IMR-90 (cell line): ENCODE measurements around the gene GABRE. TPM values are rescaled to one million over a fixed set of nuclear protein-coding genes. Genes with fewer than 3 reads are reported as not detected.

ENCODE experiments used
- ATAC-seq: fragments of 200-7000 bp; cut with Tn5 transposase; 2 replicates; pipeline ENCODE4 v1.9.1; 2020; ENCODE audit warnings: low read depth, mild to moderate bottlenecking, moderate library complexity
- BruUV-seq: library from RNA; stranded (reverse); fragments of 400-500 nt; replicated peaks from 2 replicates; lab custom pipeline; 2021; lab: Mats Ljungman, UMichigan
- CTCF ChIA-PET: fragments of 300-600 bp; formaldehyde crosslinking; extraction: SDS; loops from one replicate; lab custom pipeline; 2021; ENCODE audit warnings: antibody characterized with exemption; lab: Yijun Ruan, JAX
- POLR2A ChIA-PET: fragments of 300-600 bp; sonication (Branson Sonifier 250); formaldehyde crosslinking; loops from one replicate; lab custom pipeline; 2022; ENCODE audit warnings: antibody characterized with exemption; ENCODE audit not compliant: unreplicated experiment; lab: Charles Lee
- DNase-seq: peaks from one replicate; pipeline ENCODE4 v3.0.0; 2013
- H2AFZ ChIP-seq: replicated peaks from 2 replicates; pipeline ENCODE3; 2013; ENCODE audit warnings: low read length, mild to moderate bottlenecking; ENCODE audit not compliant: poor library complexity
- H2AK5ac ChIP-seq: 2 replicates; pipeline ENCODE4 v1.6.1; 2013; ENCODE audit warnings: low read depth, low read length, inconsistent platforms
- H2AK9ac ChIP-seq: replicated peaks from 2 replicates; pipeline ENCODE3; 2013; ENCODE audit warnings: mild to moderate bottlenecking, low read depth, low read length, moderate library complexity; ENCODE audit not compliant: poor library complexity
- H2BK120ac ChIP-seq: 2 replicates; pipeline ENCODE4 v1.6.1; 2013; ENCODE audit warnings: low read depth, low read length, inconsistent platforms
- H2BK15ac ChIP-seq: 3 replicates; pipeline ENCODE4 v1.6.1; 2013; ENCODE audit warnings: low read depth, low read length, inconsistent platforms
- H2BK20ac ChIP-seq: 2 replicates; pipeline ENCODE4 v1.6.1; 2013; ENCODE audit warnings: low read depth, mild to moderate bottlenecking, inconsistent platforms, low read length, moderate library complexity
- H2BK5ac ChIP-seq: 2 replicates; pipeline ENCODE4 v1.6.1; 2013; ENCODE audit warnings: mild to moderate bottlenecking, low read depth, low read length, inconsistent platforms; ENCODE audit not compliant: poor library complexity, severe bottlenecking
- H3K14ac ChIP-seq: replicated peaks from 2 replicates; pipeline ENCODE4 v1.6.1; 2013; ENCODE audit warnings: low read depth, low read length, inconsistent platforms
- H3K18ac ChIP-seq: 2 replicates; pipeline ENCODE4 v1.6.1; 2013; ENCODE audit warnings: low read depth, low read length, control low read depth
- H3K23ac ChIP-seq: 2 replicates; pipeline ENCODE4 v1.6.1; 2013; ENCODE audit warnings: low read depth, low read length, inconsistent platforms
- H3K27ac ChIP-seq: 2 replicates; pipeline ENCODE4 v1.5.1; 2013; ENCODE audit warnings: mild to moderate bottlenecking, control low read depth, low read length; ENCODE audit not compliant: insufficient read depth
- H3K27me3 ChIP-seq: 2 replicates; pipeline ENCODE4 v1.6.1; 2013; ENCODE audit warnings: low read length; ENCODE audit not compliant: control insufficient read depth, insufficient read depth
- H3K36me3 ChIP-seq: 2 replicates; pipeline ENCODE4 v1.6.1; 2013; ENCODE audit warnings: low read length, mixed read lengths; ENCODE audit not compliant: control insufficient read depth, insufficient read depth
- H3K4ac ChIP-seq: 2 replicates; pipeline ENCODE4 v1.6.1; 2013; ENCODE audit warnings: low read depth, low read length, inconsistent platforms
- H3K4me1 ChIP-seq: 2 replicates; pipeline ENCODE4 v1.6.1; 2013; ENCODE audit warnings: low read length, mixed read lengths; ENCODE audit not compliant: control insufficient read depth, insufficient read depth
- H3K4me2 ChIP-seq: 2 replicates; pipeline ENCODE4 v1.6.1; 2013; ENCODE audit warnings: low read depth, mild to moderate bottlenecking, control low read depth, low read length, moderate library complexity
- H3K4me3 ChIP-seq: 2 replicates; pipeline ENCODE4 v1.5.1; 2013; ENCODE audit warnings: low read depth, mild to moderate bottlenecking, control low read depth, low read length, moderate library complexity; ENCODE audit not compliant: insufficient read depth
- H3K56ac ChIP-seq: 2 replicates; pipeline ENCODE4 v1.6.1; 2013; ENCODE audit warnings: low read length, inconsistent platforms; ENCODE audit not compliant: insufficient read depth; ENCODE audit errors: extremely low read depth
- H3K79me1 ChIP-seq, 2 experiments: 2 replicates each; pipeline ENCODE4 v1.6.1; 2013; ENCODE audit warnings: low read length in 2 of 2, inconsistent platforms in 1 of 2, low read depth in 1 of 2
- H3K9ac ChIP-seq: 2 replicates; pipeline ENCODE4 v1.6.1; 2013; ENCODE audit warnings: low read depth, low read length, control low read depth
- H3K9me1 ChIP-seq: 2 replicates; pipeline ENCODE4 v1.6.1; 2013; ENCODE audit warnings: low read length, inconsistent platforms; ENCODE audit not compliant: insufficient read depth
- H3K9me3 ChIP-seq: 2 replicates; pipeline ENCODE4 v1.6.1; 2013; ENCODE audit warnings: low read length; ENCODE audit not compliant: control insufficient read depth, insufficient read depth
- H4K20me1 ChIP-seq: 2 replicates; pipeline ENCODE4 v1.6.1; 2013; ENCODE audit warnings: low read length, inconsistent platforms; ENCODE audit not compliant: insufficient read depth
- H4K5ac ChIP-seq: 2 replicates; pipeline ENCODE4 v1.6.1; 2013; ENCODE audit warnings: mild to moderate bottlenecking, low read depth, low read length, control low read depth
- H4K8ac ChIP-seq, 2 experiments: 2 replicates each; pipeline ENCODE4 v1.6.1; 2013; ENCODE audit warnings: low read depth in 2 of 2, low read length in 2 of 2, control low read depth in 1 of 2, inconsistent platforms in 1 of 2
- H4K91ac ChIP-seq: 2 replicates; pipeline ENCODE4 v1.6.1; 2013; ENCODE audit warnings: low read depth, low read length, inconsistent platforms; ENCODE audit not compliant: insufficient read depth
- BHLHE40 ChIP-seq: fragments of 150-350 bp; IDR thresholded peaks from 2 replicates; pipeline ENCODE4 v1.6.1; 2016; ENCODE audit warnings: mild to moderate bottlenecking, low read depth, low read length
- CHD1 ChIP-seq: IDR thresholded peaks from 2 replicates; pipeline ENCODE4 v1.6.1; 2012; ENCODE audit warnings: low read depth, low read length, improper control_type of control experiment
- CTCF ChIP-seq: conservative IDR thresholded peaks from 2 replicates; pipeline ENCODE4 v1.5.1; 2012; ENCODE audit warnings: mild to moderate bottlenecking, low read depth, low read length, improper control_type of control experiment
- MAFK ChIP-seq: IDR thresholded peaks from 2 replicates; pipeline ENCODE4 v1.6.1; 2012; ENCODE audit warnings: low read depth, low read length, improper control_type of control experiment
- MAZ ChIP-seq: IDR thresholded peaks from 2 replicates; pipeline ENCODE4 v1.6.1; 2012; ENCODE audit warnings: low read depth, mild to moderate bottlenecking, low read length, improper control_type of control experiment, moderate library complexity, borderline replicate concordance
- NFE2L2 ChIP-seq: fragments of 150-350 bp; IDR thresholded peaks from 2 replicates; pipeline ENCODE4 v1.6.1; 2016; ENCODE audit warnings: low read depth, mild to moderate bottlenecking, low read length
- POLR2A ChIP-seq: IDR thresholded peaks from 2 replicates; pipeline ENCODE4 v1.6.1; 2012; ENCODE audit warnings: mild to moderate bottlenecking, low read depth, low read length
- RAD21 ChIP-seq: IDR thresholded peaks from 2 replicates; pipeline ENCODE4 v1.6.1; 2012; ENCODE audit warnings: low read length, improper control_type of control experiment
- RCOR1 ChIP-seq: IDR thresholded peaks from 2 replicates; pipeline ENCODE4 v1.6.1; 2012; ENCODE audit warnings: mild to moderate bottlenecking, low read length, improper control_type of control experiment; ENCODE audit not compliant: insufficient replicate concordance
- RFX5 ChIP-seq: IDR thresholded peaks from 2 replicates; pipeline ENCODE4 v1.8.0; 2012; ENCODE audit warnings: low read depth, mild to moderate bottlenecking, low read length, moderate library complexity
- SMC3 ChIP-seq: fragments of 150-350 bp; IDR thresholded peaks from 2 replicates; pipeline ENCODE4 v1.6.1; 2016; ENCODE audit warnings: low read depth, mild to moderate bottlenecking, antibody characterized with exemption, low read length, moderate library complexity
- USF2 ChIP-seq: fragments of 150-350 bp; IDR thresholded peaks from 2 replicates; pipeline ENCODE4 v1.6.1; 2017; ENCODE audit warnings: mild to moderate bottlenecking, antibody characterized with exemption, low read length, low read depth
- WGBS, 2 experiments: methylation state at CpG; one replicate each; pipeline versions ENCODE4 v1.1.5 to v1.1.7; 2013; ENCODE audit warnings: missing lambda C conversion rate in 2 of 2; ENCODE audit not compliant: insufficient read length in 1 of 2; ENCODE audit errors: extremely low coverage in 2 of 2; 5-methylcytosine and 5-hydroxymethylcytosine counted together
- dilution Hi-C: fragments of 300-500 bp; cut with HindIII; formaldehyde crosslinking; loops from one replicate; pipeline ENCODE4 v1.14.3; 2018; ENCODE audit warnings: low sequenced_read_pairs; ENCODE audit not compliant: unreplicated experiment
- in situ Hi-C: fragments of 300-500 bp; cut with MboI; formaldehyde crosslinking; loops from 3 replicates; pipeline ENCODE4 v1.14.3; 2019; ENCODE audit warnings: low sequenced_read_pairs, inconsistent platforms, mixed read lengths
- intact Hi-C: fragments of 100-400 bp; cut with micrococcal nuclease; formaldehyde crosslinking; loops from 2 replicates; pipeline ENCODE4 v1.10.0; 2022
- polyA plus RNA-seq, 3 experiments: library from polyadenylated mRNA; depleted of rRNA; stranded (reverse); fragments of >200 nt; gene quantifications; 2 replicates each; pipeline ENCODE4 v1.2.3, GENCODE V29; 2012; ENCODE audit warnings: low replicate concordance in 1 of 3
- total RNA-seq: library from RNA; depleted of rRNA; stranded (reverse); fragments of >200 nt; gene quantifications from 2 replicates; pipeline ENCODE4 v1.2.3, GENCODE V29; 2012
- TF ChIP-seq, protein P1 (sequence below): fragments of 150-350 bp; IDR thresholded peaks from 2 replicates; pipeline ENCODE4 v1.6.1; 2016; ENCODE audit warnings: low read depth, mild to moderate bottlenecking, low read length, moderate library complexity, borderline replicate concordance

GABRE gene
- total and polyA plus RNA-seq, 2 of the 4 experiments (the other 2 are of a cell fraction) = 1.3 to 1.6 TPM

DNA sequence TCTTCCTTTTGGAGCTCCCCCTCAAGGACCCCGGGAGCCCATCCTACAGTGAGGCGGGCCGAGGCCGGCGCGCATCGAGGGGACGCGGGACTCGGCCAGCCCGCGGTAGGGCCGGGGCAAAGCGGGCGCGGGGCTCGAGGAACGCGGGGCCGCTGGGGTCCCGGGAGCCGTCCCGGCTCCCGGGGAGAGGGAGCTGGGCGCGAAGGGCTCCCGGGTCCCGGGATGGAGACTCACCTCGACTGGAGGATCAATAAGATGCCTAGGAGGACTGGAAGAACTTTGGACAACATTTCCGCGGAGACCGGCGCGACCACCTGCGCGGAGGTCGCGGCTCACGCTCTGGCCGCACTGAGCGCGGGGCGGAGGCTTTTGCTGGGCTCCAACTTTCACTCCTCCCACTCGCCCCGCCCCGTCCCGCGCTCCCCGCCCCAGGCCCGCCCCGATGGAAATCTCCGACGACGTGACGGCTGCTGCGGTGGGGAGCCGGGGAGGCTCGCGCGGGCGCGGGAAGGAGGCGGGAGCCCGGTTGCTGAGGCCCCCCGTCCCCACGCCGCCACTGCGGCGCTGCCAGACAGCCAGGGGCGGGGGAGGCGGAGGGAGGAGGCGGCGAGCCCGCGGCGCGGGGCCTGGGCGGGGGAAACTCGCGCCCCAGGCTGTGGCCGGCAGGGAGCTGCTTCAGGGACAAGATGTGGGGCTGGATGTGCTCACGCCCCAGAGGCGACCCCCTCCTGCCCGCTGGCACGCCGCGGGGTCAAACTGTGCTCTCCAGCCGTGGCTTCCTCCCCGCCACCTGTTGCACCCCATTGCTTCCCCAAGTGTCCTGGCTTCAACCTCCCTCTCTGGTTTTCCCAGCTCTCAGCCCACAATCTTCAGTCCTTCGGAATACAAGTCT is at the start of gene GABRE (continued):
- TF ChIP-seq USF2 (no peak), BHLHE40 (no peak)

GRCh38 chrX:152020888-152021287 is 46.4 kb upstream of the GABRE start:
- Histone ChIP-seq H3K9me3 (peaks cover 4% of the 10 kb centered on the region; the same call in 1 of the 2 replicates), H3K9ac (no peak overlapping the region), H3K27ac (no peak overlapping the region), H2BK120ac (no peak overlapping the region), H3K4me3 (no peak overlapping the region), H4K91ac (no peak overlapping the region), H2AK5ac (no peak overlapping the region), H2AK9ac (no peak overlapping the region), H2BK20ac (no peak overlapping the region), H4K5ac (no peak overlapping the region), H3K27me3 (no peaks in the 10 kb centered on the region), H2BK5ac (no peak overlapping the region), H3K36me3 (no peaks in the 10 kb centered on the region), H3K9me1 (no peaks in the 10 kb centered on the region), H3K4me1 (no peaks in the 10 kb centered on the region), H4K8ac (no peak overlapping the region), H3K23ac (no peak overlapping the region), H2AFZ (no peak overlapping the region), H3K79me1 (no peaks in the 10 kb centered on the region), H3K56ac (no peak overlapping the region), H3K4ac (no peak overlapping the region), H3K18ac (no peak overlapping the region), H2BK15ac (no peak overlapping the region), H3K4me2 (no peak overlapping the region), H4K20me1 (no peaks in the 10 kb centered on the region), H3K14ac (no peak overlapping the region)
- BruUV-seq = no TSS peak
- ATAC-seq (no peak), DNase-seq (no peak)
- CTCF ChIA-PET = no interaction called here
- POLR2A ChIA-PET = no interaction called here
- no CpG with 5 or more reads among the region's 3 CpGs for WGBS, 2 experiments
- intact Hi-C loops = no loop called here
- dilution Hi-C loops = no loop called here
- in situ Hi-C loops = no loop called here
- TF ChIP-seq CHD1 (no peak), RAD21 (no peak), RFX5 (no peak), MAFK (no peak), MAZ (no peak), SMC3 (no peak), RCOR1 (no peak), CTCF (no peak), POLR2A (no peak), NFE2L2 (no peak)
- TF ChIP-seq, protein P1, sequence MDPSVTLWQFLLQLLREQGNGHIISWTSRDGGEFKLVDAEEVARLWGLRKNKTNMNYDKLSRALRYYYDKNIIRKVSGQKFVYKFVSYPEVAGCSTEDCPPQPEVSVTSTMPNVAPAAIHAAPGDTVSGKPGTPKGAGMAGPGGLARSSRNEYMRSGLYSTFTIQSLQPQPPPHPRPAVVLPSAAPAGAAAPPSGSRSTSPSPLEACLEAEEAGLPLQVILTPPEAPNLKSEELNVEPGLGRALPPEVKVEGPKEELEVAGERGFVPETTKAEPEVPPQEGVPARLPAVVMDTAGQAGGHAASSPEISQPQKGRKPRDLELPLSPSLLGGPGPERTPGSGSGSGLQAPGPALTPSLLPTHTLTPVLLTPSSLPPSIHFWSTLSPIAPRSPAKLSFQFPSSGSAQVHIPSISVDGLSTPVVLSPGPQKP = no peak
